ENCODE measurements around the gene MFRP.

- no peak for TF ChIP-seq CTCF (IDR thresholded peaks at IDR 0.05)
- TF ChIP-seq POLR2A (IDR thresholded peaks at IDR 0.05): no peak
Measured at GRCh38 chr11:119322921-119323531, 23.5 kb downstream of the MFRP start.

Measured in esophagus squamous epithelium (tissue), 4 donors.